ENCODE measurements around the gene GNA14. TPM values are rescaled to one million over a fixed set of nuclear protein-coding genes. Genes with fewer than 3 reads are reported as not detected.

GNA14 gene
- total RNA-seq, 1 experiment from 2014 or later: 0.15 TPM

DNA sequence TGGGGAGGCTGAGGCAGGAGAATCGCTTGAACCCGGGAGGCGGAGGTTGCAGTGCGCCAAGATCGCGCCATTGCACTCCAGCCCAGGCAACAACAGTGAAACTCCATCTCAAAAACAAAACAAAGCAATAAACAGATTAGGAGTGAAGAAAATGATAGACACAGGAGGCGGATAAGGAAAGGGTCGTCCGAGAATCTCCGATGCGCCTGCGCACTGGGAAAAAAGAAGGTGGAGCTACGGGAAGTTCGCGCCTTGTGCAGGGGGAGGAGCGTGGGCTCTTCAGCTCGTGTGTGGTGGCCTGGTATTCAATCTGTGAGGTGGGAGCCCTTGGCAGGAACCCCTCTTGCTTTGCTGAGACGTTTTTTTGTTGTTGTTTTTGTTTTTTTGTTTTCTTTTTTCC, 47.3 kb downstream of the GNA14 start:
- H3K4me3 ChIP-seq (ENCODE audit: low read depth in 2 of 2, low read length in 2 of 2): no peak overlapping the region
- no peak overlapping the region for H3K27ac ChIP-seq (ENCODE audit: low read length)
- no peaks in the 10 kb centered on the region for H3K36me3 ChIP-seq (ENCODE audit: control insufficient read depth, insufficient read depth, low read length)
- intact Hi-C loops (cut with micrococcal nuclease; ENCODE audit: unreplicated experiment) (no loop called here), in situ Hi-C loops (cut with HindIII; ENCODE audit: low pct_unique_long_range_greater_than_20kb, low sequenced_read_pairs) (no loop called here)
- CTCF ChIA-PET: no interaction called here
- H3K27me3 ChIP-seq (ENCODE audit: control insufficient read depth, insufficient read depth, low read length): no peaks in the 10 kb centered on the region
- POLR2A ChIA-PET: no interaction called here
- BruUV-seq (replicated peaks): no TSS peak
- ATAC-seq (no peak), DNase-seq (ENCODE audit: low read depth, low spot score) (no peak)
- no peak for TF ChIP-seq REST (IDR thresholded peaks at IDR 0.05; ENCODE audit: insufficient read depth in 1 of 2, low read depth in 2 of 2, low read length in 1 of 2)
- TF ChIP-seq TCF7L2 (IDR thresholded peaks at IDR 0.05; ENCODE audit: low read depth, low read length): no peak
- TF ChIP-seq, protein P1, sequence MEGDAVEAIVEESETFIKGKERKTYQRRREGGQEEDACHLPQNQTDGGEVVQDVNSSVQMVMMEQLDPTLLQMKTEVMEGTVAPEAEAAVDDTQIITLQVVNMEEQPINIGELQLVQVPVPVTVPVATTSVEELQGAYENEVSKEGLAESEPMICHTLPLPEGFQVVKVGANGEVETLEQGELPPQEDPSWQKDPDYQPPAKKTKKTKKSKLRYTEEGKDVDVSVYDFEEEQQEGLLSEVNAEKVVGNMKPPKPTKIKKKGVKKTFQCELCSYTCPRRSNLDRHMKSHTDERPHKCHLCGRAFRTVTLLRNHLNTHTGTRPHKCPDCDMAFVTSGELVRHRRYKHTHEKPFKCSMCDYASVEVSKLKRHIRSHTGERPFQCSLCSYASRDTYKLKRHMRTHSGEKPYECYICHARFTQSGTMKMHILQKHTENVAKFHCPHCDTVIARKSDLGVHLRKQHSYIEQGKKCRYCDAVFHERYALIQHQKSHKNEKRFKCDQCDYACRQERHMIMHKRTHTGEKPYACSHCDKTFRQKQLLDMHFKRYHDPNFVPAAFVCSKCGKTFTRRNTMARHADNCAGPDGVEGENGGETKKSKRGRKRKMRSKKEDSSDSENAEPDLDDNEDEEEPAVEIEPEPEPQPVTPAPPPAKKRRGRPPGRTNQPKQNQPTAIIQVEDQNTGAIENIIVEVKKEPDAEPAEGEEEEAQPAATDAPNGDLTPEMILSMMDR (IDR thresholded peaks at IDR 0.05): no peak
- TF ChIP-seq POLR2AphosphoS5 (IDR thresholded peaks at IDR 0.05; ENCODE audit: low read depth, low read length): no peak
- no peak for TF ChIP-seq SIN3A (IDR thresholded peaks at IDR 0.05; ENCODE audit: borderline replicate concordance, insufficient read depth, low read depth, low read length)
- no peaks in the 10 kb centered on the region for H3K4me1 ChIP-seq (ENCODE audit: control insufficient read depth, insufficient read depth, low read length)
- H3K9me3 ChIP-seq (ENCODE audit: control insufficient read depth, insufficient read depth, low read depth, low read length): no peaks in the 10 kb centered on the region

DNA sequence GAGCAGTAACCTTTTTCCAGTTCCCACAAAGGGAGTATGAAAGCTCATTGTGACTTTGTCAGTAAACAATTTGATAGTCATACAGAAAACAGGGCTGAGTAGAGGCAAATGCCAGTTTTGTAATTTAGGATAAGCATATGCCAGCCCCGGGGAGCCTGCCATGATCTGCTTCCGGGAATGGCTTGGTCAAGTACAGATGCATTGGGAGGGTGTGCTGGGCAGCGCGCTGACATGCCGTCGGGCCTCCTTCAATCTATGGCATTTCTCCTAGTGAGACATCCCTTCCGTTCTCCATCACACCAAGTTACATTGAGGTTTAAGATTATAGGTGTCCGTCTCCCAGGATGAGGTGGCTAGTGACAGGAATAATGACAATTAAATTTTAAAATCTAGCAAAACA, 48.6 kb downstream of the GNA14 start:
- intact Hi-C loops (cut with micrococcal nuclease; ENCODE audit: unreplicated experiment): no loop called here
- Histone ChIP-seq H3K27me3 (ENCODE audit: control insufficient read depth, insufficient read depth, low read length) (no peaks in the 10 kb centered on the region), H3K4me1 (ENCODE audit: control insufficient read depth, insufficient read depth, low read length) (no peaks in the 10 kb centered on the region), H3K36me3 (ENCODE audit: control insufficient read depth, insufficient read depth, low read length) (no peaks in the 10 kb centered on the region), H3K27ac (ENCODE audit: low read length) (no peak overlapping the region), H3K4me3 (ENCODE audit: low read depth in 2 of 2, low read length in 2 of 2) (no peak overlapping the region), H3K9me3 (ENCODE audit: control insufficient read depth, insufficient read depth, low read depth, low read length) (no peaks in the 10 kb centered on the region)
- ATAC-seq: no peak
- POLR2A ChIA-PET: no interaction called here
- CTCF ChIA-PET: no interaction called here
- no TSS peak for BruUV-seq (replicated peaks)
- in situ Hi-C loops (cut with HindIII; ENCODE audit: low pct_unique_long_range_greater_than_20kb, low sequenced_read_pairs): no loop called here
- DNase-seq (ENCODE audit: low read depth, low spot score): no peak
- TF ChIP-seq SIN3A (IDR thresholded peaks at IDR 0.05; ENCODE audit: borderline replicate concordance, insufficient read depth, low read depth, low read length) (no peak), POLR2AphosphoS5 (IDR thresholded peaks at IDR 0.05; ENCODE audit: low read depth, low read length) (no peak), REST (IDR thresholded peaks at IDR 0.05; ENCODE audit: insufficient read depth in 1 of 2, low read depth in 2 of 2, low read length in 1 of 2) (no peak), TCF7L2 (IDR thresholded peaks at IDR 0.05; ENCODE audit: low read depth, low read length) (no peak)
- TF ChIP-seq, protein P1 (IDR thresholded peaks at IDR 0.05): no peak

Data from Panc1 (cell line).